SK-N-MC (cell line): ENCODE measurements around the gene MEF2B.

Experiments
- EZH2 ChIP-seq: fragments of 200-600 bp; sonication (generic); IDR thresholded peaks from one replicate; pipeline ENCODE4 v1.6.1; 2017; ENCODE audit warnings: antibody characterized with exemption
- FOXP2 ChIP-seq: optimal IDR thresholded peaks from 2 replicates; pipeline ENCODE3; 2011; ENCODE audit warnings: mild to moderate bottlenecking, moderate library complexity; ENCODE audit not compliant: insufficient read depth; ENCODE audit errors: extremely low read length, control extremely low read depth
- POLR2AphosphoS5 ChIP-seq: IDR thresholded peaks from 2 replicates; pipeline ENCODE4 v1.6.1; 2012; ENCODE audit warnings: mild to moderate bottlenecking, low read depth, low read length, borderline replicate concordance

DNA sequence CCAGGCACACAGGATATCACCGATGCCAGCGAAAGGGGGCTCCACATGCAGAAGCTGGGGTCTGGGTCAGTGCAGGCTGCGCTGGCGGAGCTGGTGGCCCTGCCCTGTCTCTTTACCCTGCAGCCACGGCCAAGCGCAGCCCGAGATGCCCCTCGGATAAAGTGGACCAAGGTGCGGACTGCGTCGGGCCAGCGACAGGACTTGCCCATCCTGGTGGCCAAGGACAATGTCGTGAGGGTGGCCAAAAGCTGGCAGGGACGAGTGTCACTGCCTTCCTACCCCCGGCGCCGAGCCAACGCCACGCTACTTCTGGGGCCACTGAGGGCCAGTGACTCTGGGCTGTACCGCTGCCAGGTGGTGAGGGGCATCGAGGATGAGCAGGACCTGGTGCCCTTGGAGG, 48.8 kb upstream of the MEF2B start:
- TF ChIP-seq POLR2AphosphoS5, result no peak
- TF ChIP-seq EZH2, result no peak
- TF ChIP-seq FOXP2, result no peak
